Progenitor cell of endocrine pancreas (in vitro differentiated cells): ENCODE measurements around the gene TOR1AIP1. TPM values are rescaled to one million over a fixed set of nuclear protein-coding genes. Genes with fewer than 3 reads are reported as not detected.

Experiments used
- DNase-seq: peaks from one replicate; pipeline ENCODE4 v3.0.0; 2021; ENCODE audit warnings: low spot score; ENCODE audit not compliant: unreplicated experiment
- H3K27ac Mint-ChIP-seq: 2 replicates; pipeline ENCODE4 v1.8.0; 2021; ENCODE audit warnings: mild to moderate bottlenecking, moderate library complexity, mixed read lengths
- H3K27me3 Mint-ChIP-seq: 2 replicates; pipeline ENCODE4 v1.8.0; 2021; ENCODE audit warnings: mixed read lengths
- H3K36me3 Mint-ChIP-seq: 2 replicates; pipeline ENCODE4 v1.8.0; 2022; ENCODE audit warnings: mixed read lengths; ENCODE audit not compliant: insufficient read depth
- H3K4me1 Mint-ChIP-seq: 2 replicates; pipeline ENCODE4 v1.8.0; 2021; ENCODE audit warnings: low read depth, mixed read lengths
- H3K4me3 Mint-ChIP-seq: 2 replicates; pipeline ENCODE4 v1.8.0; 2021; ENCODE audit warnings: low read depth, mild to moderate bottlenecking, moderate library complexity, mixed read lengths
- H3K9me3 Mint-ChIP-seq: 2 replicates; pipeline ENCODE4 v1.8.0; 2021; ENCODE audit warnings: low read depth, mixed read lengths
- total RNA-seq: library from RNA; stranded (reverse); gene quantifications from 2 replicates; pipeline ENCODE4 v1.2.1, GENCODE V29; 2021
- TF ChIP-seq, protein P1 (sequence below): fragments of 200-600 bp; sonication (generic); IDR thresholded peaks from one replicate; pipeline ENCODE4 v1.5.0; 2021; ENCODE audit warnings: antibody characterized with exemption, mild to moderate bottlenecking; ENCODE audit not compliant: unreplicated experiment

The TOR1AIP1 gene
- total RNA-seq, 1 donor from 2014 or later = 32.0 TPM

DNA sequence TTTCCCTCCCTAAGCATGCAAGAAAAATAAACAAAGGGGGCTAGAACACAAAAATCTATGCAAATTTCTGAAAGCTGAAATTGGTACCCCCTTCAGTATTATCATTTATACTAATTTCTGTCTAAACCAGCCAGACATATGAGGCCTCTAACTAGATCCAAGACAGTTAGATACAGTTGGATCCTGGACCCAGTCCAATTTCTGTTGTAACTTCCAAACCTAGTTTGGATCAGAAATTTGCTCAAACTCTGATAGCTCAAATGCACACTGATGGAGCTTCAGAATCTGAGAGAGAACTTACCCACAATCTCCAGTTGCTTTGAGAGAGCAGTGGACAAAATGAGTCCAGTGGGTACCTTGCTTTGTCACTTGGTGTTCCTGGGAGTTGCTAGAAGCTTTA, 84.5 kb downstream of the TOR1AIP1 start:
- Mint-ChIP-seq H3K27me3 (no peaks in the 10 kb centered on the region), H3K36me3 (peaks cover 17% of the 10 kb centered on the region), H3K27ac (no peak overlapping the region), H3K9me3 (peaks cover 12% of the 10 kb centered on the region), H3K4me3 (no peak overlapping the region), H3K4me1 (no peaks in the 10 kb centered on the region)
- TF ChIP-seq, protein P1, sequence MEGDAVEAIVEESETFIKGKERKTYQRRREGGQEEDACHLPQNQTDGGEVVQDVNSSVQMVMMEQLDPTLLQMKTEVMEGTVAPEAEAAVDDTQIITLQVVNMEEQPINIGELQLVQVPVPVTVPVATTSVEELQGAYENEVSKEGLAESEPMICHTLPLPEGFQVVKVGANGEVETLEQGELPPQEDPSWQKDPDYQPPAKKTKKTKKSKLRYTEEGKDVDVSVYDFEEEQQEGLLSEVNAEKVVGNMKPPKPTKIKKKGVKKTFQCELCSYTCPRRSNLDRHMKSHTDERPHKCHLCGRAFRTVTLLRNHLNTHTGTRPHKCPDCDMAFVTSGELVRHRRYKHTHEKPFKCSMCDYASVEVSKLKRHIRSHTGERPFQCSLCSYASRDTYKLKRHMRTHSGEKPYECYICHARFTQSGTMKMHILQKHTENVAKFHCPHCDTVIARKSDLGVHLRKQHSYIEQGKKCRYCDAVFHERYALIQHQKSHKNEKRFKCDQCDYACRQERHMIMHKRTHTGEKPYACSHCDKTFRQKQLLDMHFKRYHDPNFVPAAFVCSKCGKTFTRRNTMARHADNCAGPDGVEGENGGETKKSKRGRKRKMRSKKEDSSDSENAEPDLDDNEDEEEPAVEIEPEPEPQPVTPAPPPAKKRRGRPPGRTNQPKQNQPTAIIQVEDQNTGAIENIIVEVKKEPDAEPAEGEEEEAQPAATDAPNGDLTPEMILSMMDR = no peak
- no peak for DNase-seq

DNA sequence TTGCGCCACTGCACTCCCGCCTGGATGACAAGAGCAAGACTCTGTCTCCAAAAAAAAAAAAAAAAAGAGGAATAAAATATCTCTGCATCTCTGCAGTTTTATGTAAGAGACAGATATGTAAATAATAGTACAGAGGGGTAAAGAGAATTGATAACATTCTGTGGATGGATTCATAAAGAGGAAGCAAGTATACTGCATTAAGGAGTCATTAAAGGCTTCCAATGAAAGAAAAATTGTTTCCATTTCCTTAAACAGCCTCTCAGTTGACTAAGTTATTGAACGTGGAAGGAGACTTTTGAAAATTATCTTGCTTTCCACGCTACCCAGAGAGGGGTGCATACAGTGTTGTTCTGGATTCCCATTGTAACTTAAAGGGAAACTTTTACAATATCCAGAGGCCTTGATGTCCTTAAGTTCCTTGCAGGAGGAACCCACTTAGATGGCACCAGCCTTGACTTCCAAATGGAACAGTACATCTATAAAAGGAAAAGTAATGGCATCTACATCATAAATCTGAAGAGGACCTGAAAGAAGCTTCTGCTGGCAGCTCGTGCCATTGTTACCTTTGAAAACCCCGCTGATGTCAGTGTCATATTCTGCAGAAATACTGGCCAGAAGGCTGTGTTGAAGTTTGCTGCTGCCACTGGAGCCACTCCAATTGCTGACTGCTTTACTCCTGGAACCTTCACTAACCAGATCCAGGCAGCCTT, 86.4 kb downstream of the TOR1AIP1 start:
- H3K27ac Mint-ChIP-seq = peak overlapping the region; percentile 2
- TF ChIP-seq, protein P1 = no peak
- no peak overlapping the region for H3K4me3 Mint-ChIP-seq

GRCh38 chr1:179968994-179969919, 87.2 kb downstream of the TOR1AIP1 start:
- H3K4me3 Mint-ChIP-seq = no peak overlapping the region
- H3K27ac Mint-ChIP-seq = peak overlapping the region; percentile 2
- peaks cover 6% of the 10 kb centered on the region for H3K36me3 Mint-ChIP-seq
- no peaks in the 10 kb centered on the region for H3K4me1 Mint-ChIP-seq
- TF ChIP-seq, protein P1 = no peak
- peaks cover 6% of the 10 kb centered on the region for H3K9me3 Mint-ChIP-seq
- DNase-seq = no peak
- no peaks in the 10 kb centered on the region for H3K27me3 Mint-ChIP-seq

More for the DNA sequence above, 86.4 kb downstream of the TOR1AIP1 start:
- Mint-ChIP-seq H3K27me3 (no peaks in the 10 kb centered on the region), H3K9me3 (peaks cover 8% of the 10 kb centered on the region), H3K36me3 (peaks cover 7% of the 10 kb centered on the region), H3K4me1 (no peaks in the 10 kb centered on the region)
- DNase-seq = no peak

Other genes starting within 250 kb of the TOR1AIP1 start
- gene FAM163A, start 139.0 kb upstream of the TOR1AIP1 start, total RNA-seq = 1.1 and 1.5 TPM in 2 replicates
- 78.4 and 83.2 TPM in 2 replicates for gene TOR1AIP2, start 4.5 kb upstream of the TOR1AIP1 start, total RNA-seq
- gene CEP350, start 72.5 kb downstream of the TOR1AIP1 start, total RNA-seq = 48.7 and 49.7 TPM in 2 replicates